OCI-LY7 (cell line): ENCODE measurements around the gene JAZF1.

Source experiments
- EZH2phosphoT487 ChIP-seq: fragments of 200-600 bp; sonication (generic); IDR thresholded peaks from 2 replicates; pipeline ENCODE4 v1.6.1; 2018; ENCODE audit warnings: low read depth, borderline replicate concordance, mild to moderate bottlenecking, mixed run types, antibody characterized with exemption, low read length, moderate library complexity, mixed read lengths
- TF ChIP-seq, protein P1 (sequence below): fragments of 200-600 bp; sonication (generic); conservative IDR thresholded peaks from 2 replicates; pipeline ENCODE4 v1.5.1; 2014; ENCODE audit warnings: mild to moderate bottlenecking, antibody characterized with exemption, low read length, moderate library complexity, mixed read lengths

DNA sequence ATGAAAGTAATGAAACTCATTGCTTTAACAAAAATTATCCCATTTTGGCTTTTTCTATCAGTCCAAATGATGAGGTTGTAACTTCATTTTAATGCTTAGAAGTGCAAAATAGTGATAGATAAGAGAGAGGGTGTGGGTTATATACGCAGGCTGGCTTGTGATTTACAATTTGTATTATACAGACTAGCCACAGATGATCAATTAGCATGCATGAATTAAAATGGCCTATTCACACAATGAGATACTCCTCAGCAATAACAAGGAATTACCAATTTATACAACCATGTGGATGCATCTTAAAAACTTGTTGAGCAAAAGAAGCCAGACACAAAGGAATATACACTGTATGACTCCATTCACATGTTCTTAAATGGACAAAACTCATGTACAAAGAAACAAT is 45.4 kb upstream of the JAZF1 start:
- TF ChIP-seq, protein P1, sequence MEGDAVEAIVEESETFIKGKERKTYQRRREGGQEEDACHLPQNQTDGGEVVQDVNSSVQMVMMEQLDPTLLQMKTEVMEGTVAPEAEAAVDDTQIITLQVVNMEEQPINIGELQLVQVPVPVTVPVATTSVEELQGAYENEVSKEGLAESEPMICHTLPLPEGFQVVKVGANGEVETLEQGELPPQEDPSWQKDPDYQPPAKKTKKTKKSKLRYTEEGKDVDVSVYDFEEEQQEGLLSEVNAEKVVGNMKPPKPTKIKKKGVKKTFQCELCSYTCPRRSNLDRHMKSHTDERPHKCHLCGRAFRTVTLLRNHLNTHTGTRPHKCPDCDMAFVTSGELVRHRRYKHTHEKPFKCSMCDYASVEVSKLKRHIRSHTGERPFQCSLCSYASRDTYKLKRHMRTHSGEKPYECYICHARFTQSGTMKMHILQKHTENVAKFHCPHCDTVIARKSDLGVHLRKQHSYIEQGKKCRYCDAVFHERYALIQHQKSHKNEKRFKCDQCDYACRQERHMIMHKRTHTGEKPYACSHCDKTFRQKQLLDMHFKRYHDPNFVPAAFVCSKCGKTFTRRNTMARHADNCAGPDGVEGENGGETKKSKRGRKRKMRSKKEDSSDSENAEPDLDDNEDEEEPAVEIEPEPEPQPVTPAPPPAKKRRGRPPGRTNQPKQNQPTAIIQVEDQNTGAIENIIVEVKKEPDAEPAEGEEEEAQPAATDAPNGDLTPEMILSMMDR: no peak
- no peak for TF ChIP-seq EZH2phosphoT487
